HG02642 (cell line): ENCODE data around the gene TAS2R3.

Experiments used
- ATAC-seq: cut with Tn5 transposase; IDR thresholded peaks from one replicate; pipeline ENCODE4 v1.9.1; 2021; ENCODE audit warnings: mild to moderate bottlenecking; ENCODE audit not compliant: unreplicated experiment, poor library complexity

Gene TAS2R3

DNA sequence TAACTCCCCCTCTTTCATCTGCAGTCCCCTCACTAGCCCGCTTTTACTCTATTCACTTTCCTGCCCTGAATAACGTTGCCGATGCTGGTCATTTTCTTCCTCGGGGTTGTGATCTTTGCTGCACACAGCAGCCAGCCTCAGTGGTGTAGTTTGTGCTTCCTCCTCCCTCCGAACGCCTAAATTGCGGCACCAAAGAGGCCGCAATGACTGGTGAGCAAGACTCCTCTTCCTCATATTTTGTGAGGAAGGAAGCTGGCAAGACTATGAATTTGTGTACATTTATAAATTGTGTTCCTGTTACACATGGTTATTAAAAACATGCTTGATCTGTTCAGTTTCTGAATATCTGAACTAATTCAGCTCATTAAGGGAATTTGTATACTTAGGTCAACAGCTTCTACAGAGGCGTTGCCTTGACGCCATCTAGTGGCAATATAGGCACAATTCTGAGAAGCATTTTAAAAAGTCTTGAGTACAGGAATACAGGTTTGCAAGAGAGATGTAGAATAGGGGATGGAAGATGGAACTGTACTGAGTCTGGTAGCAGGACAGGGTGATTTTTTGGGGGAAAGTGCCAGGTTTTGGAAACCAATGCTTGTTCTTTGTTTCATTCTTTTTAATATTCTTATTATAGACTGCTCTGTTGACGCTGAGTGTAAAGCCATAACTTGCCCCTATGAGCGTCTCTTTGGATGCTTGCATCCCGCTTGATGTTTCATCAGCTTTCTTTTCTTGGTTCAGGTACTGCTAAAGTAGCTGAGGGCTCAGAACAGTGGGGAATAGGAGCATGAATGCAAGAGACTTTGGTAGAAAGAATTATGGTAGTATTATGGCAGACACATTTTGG lies 22.0 kb downstream of the TAS2R3 start:
- ATAC-seq = no peak

DNA sequence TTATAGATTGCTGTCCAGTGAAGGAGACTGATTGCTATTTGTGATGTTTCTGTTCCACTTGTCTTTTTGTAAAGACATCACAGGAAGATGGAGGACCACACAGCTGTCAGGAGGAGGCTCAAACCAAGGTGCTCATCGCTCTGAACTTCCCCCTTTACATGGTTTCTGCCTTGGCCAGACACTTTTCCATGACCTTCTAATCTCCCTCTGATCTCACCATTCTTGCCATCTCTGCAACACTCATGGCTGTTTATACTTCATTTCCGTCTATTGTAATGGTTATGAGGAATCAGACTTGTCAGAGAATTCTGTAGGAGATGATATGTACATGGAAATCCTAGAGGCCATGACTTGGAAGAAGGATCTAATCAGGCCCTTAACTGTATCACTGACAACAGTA lies 24.4 kb downstream of the TAS2R3 start:
- ATAC-seq = no peak

DNA sequence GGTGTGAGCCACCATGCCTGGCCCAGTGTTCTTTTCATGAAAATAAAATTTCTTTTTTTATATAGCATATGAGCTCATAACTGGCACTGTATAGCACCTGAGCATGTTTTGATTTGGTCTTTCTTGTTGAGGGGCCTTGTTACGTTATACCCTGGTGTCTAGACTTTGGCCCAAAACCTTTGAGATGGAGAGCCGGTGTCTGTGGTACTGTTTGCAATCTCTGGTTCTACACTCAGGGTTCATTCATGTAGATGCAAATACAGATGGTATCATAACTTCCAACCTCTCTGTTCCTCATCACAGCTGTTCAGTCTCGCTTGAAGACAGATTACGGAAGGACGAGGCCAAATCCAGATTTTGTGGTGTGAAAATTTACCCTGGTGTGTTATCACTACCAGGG lies 26.0 kb downstream of the TAS2R3 start, which contains the start of gene TAS2R5:
Gene TAS2R5, plus strand, starts transcription at position 301 of the 400 bp plus-strand sequence. CDS start 145 bp downstream, outside the sequence.
- ATAC-seq = no peak

DNA sequence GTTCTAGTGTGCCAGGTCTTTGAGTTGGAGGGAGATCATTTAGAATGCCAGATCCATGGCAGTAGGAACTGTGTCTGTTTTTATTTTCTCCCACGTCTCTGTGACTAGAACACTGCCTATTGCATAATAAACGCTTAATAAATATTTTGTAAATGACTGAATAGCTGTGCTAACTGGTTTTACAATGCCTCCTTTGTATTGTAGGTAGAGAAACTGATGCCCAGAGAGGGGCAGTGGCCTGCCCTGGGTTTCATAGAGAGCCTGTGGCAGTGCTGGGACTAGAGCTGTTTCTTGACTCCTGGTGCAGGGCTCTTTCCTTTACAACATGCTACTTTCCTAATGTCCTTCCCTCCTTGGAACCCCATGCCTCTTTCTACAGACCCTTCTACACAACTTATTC lies 28.6 kb downstream of the TAS2R3 start:
- ATAC-seq = no peak
